ENCODE data around the gene CHST8. TPM values are rescaled to one million over a fixed set of nuclear protein-coding genes. Genes with fewer than 3 reads are reported as not detected.

CHST8 gene
- total and polyA plus RNA-seq, 8 donors: 0.23 to 25.5 TPM; not detected in 6

GRCh38 chr19:33675501-33676124 is 53.9 kb downstream of the CHST8 start:
- intact Hi-C loops (cut with DNase I; ENCODE audit: low total_unique reads): no loop called here
- Histone ChIP-seq H3K4me1 (no peaks in the 10 kb centered on the region), H3K9me3 (no peaks in the 10 kb centered on the region), H3K36me3 (no peaks in the 10 kb centered on the region), H3K4me3 (no peak overlapping the region), H3K27me3 (peaks cover 0 to 36% (median 12%) of the 10 kb centered on the region in 3 donors), H3K27ac (no peak overlapping the region)
- WGBS, 5 donors: 59 to 72% (median 62%) methylated on average over 6 to 7 of the region's 7 CpGs
- no peak for TF ChIP-seq EP300 (IDR thresholded peaks at IDR 0.05)
- TF ChIP-seq CTCF (IDR thresholded peaks at IDR 0.05): no peak
- TF ChIP-seq POLR2A (IDR thresholded peaks at IDR 0.05): no peak
- TF ChIP-seq POLR2AphosphoS5 (IDR thresholded peaks at IDR 0.05): no peak
- peak in 1 of 2 donors; percentile 20 for DNase-seq

GRCh38 chr19:33676999-33677665 is 55.4 kb downstream of the CHST8 start:
- no peaks in the 10 kb centered on the region for H3K9me3 ChIP-seq
- DNase-seq: peak in 1 of 2 donors; percentile 10
- H3K27me3 ChIP-seq: peaks cover 0 to 44% (median 12%) of the 10 kb centered on the region in 3 donors
- 63 to 66% (median 66%) methylated on average over 7 of the region's 7 CpGs for WGBS, 5 donors
- no peaks in the 10 kb centered on the region for H3K4me1 ChIP-seq
- H3K27ac ChIP-seq: no peak overlapping the region
- TF ChIP-seq CTCF (IDR thresholded peaks at IDR 0.05) (no peak), POLR2AphosphoS5 (IDR thresholded peaks at IDR 0.05) (no peak), POLR2A (IDR thresholded peaks at IDR 0.05) (no peak), EP300 (IDR thresholded peaks at IDR 0.05) (no peak)
- intact Hi-C loops (cut with DNase I; ENCODE audit: low total_unique reads): no loop called here
- no peak overlapping the region for H3K4me3 ChIP-seq
- H3K36me3 ChIP-seq: no peaks in the 10 kb centered on the region

- DNase-seq: peak in 1 of 2 donors; percentile 18
- no peaks in the 10 kb centered on the region for H3K9me3 ChIP-seq
- intact Hi-C loops (cut with DNase I; ENCODE audit: low total_unique reads): no loop called here
- TF ChIP-seq POLR2AphosphoS5 (IDR thresholded peaks at IDR 0.05) (no peak), CTCF (IDR thresholded peaks at IDR 0.05) (no peak), EP300 (IDR thresholded peaks at IDR 0.05) (no peak), POLR2A (IDR thresholded peaks at IDR 0.05) (no peak)
- H3K27ac ChIP-seq: no peak overlapping the region
- no peaks in the 10 kb centered on the region for H3K36me3 ChIP-seq
- peaks cover 0 to 44% (median 12%) of the 10 kb centered on the region in 3 donors for H3K27me3 ChIP-seq
- no peak overlapping the region for H3K4me3 ChIP-seq
- 48 to 66% (median 52%) methylated on average over 5 of the region's 5 CpGs for WGBS, 5 donors
- no peaks in the 10 kb centered on the region for H3K4me1 ChIP-seq
These were observed 56.1 kb downstream of the CHST8 start for GRCh38 chr19:33677745-33678426.

- Histone ChIP-seq H3K4me3 (no peak overlapping the region), H3K27me3 (peaks cover 0 to 44% (median 17%) of the 10 kb centered on the region in 3 donors), H3K36me3 (no peaks in the 10 kb centered on the region), H3K27ac (no peak overlapping the region), H3K4me1 (no peaks in the 10 kb centered on the region), H3K9me3 (no peaks in the 10 kb centered on the region)
- WGBS, 5 donors: 70 to 83% (median 80%) methylated on average over 12 of the region's 12 CpGs
- no peak for DNase-seq
- TF ChIP-seq POLR2A (IDR thresholded peaks at IDR 0.05) (no peak), POLR2AphosphoS5 (IDR thresholded peaks at IDR 0.05) (no peak), EP300 (IDR thresholded peaks at IDR 0.05) (no peak), CTCF (IDR thresholded peaks at IDR 0.05) (no peak)
- intact Hi-C loops (cut with DNase I; ENCODE audit: low total_unique reads): no loop called here
These were observed 57.2 kb downstream of the CHST8 start for GRCh38 chr19:33678796-33679585.
